GM21528 (cell line): ENCODE measurements around the gene TIFAB.
A peak's percentile ranks its signal among the peaks of the same experiment; 100 is the strongest.

Experiments used
- ATAC-seq: cut with Tn5 transposase; IDR thresholded peaks from one replicate; pipeline ENCODE4 v1.9.1; 2021; ENCODE audit warnings: mild to moderate bottlenecking, moderate library complexity; ENCODE audit not compliant: unreplicated experiment, low FRiP score

Gene TIFAB

GRCh38 chr5:135460246-135461033, 8.3 kb upstream of the TIFAB start:
- no peak for ATAC-seq

- no peak for ATAC-seq
Measured at GRCh38 chr5:135458921-135459331, 6.8 kb upstream of the TIFAB start.

- ATAC-seq: no peak
Measured at GRCh38 chr5:135458356-135458755, 6.2 kb upstream of the TIFAB start.

- no peak for ATAC-seq
Measured at GRCh38 chr5:135457424-135458071, 5.4 kb upstream of the TIFAB start.

- ATAC-seq: peak; percentile 48
Measured at GRCh38 chr5:135456238-135457099, 4.3 kb upstream of the TIFAB start.

- ATAC-seq: no peak
Measured at GRCh38 chr5:135455876-135456237, 3.7 kb upstream of the TIFAB start.

- ATAC-seq: no peak
Measured at GRCh38 chr5:135454946-135455345, 2.8 kb upstream of the TIFAB start.

GRCh38 chr5:135453613-135454012, 1.5 kb upstream of the TIFAB start:
- no peak for ATAC-seq

GRCh38 chr5:135451581-135452320, 400 bp downstream of the TIFAB start:
- no peak for ATAC-seq

- ATAC-seq: no peak
Measured at GRCh38 chr5:135450952-135451351, 1.2 kb downstream of the TIFAB start.

- no peak for ATAC-seq
Measured at GRCh38 chr5:135450336-135450735, 1.8 kb downstream of the TIFAB start.

GRCh38 chr5:135449644-135450043, 2.5 kb downstream of the TIFAB start:
- no peak for ATAC-seq

GRCh38 chr5:135448791-135449507, 3.2 kb downstream of the TIFAB start:
- ATAC-seq: no peak

- ATAC-seq: no peak
Measured at GRCh38 chr5:135448071-135448739, 3.9 kb downstream of the TIFAB start.

- ATAC-seq: no peak
Measured at GRCh38 chr5:135447298-135447929, 4.7 kb downstream of the TIFAB start, which contains the start of gene DCANP1. Gene DCANP1, minus strand, starts transcription at chr5:135447348. Its CDS starts 240 bp downstream, at chr5:135447108.

- no peak for ATAC-seq
Measured at GRCh38 chr5:135446615-135447014, 5.5 kb downstream of the TIFAB start.

- no peak for ATAC-seq
Measured at GRCh38 chr5:135446206-135446605, 5.9 kb downstream of the TIFAB start.

GRCh38 chr5:135445306-135445985, 6.7 kb downstream of the TIFAB start:
- no peak for ATAC-seq
